NCI-H460 (cell line): ENCODE results near the gene NPC2. TPM values are rescaled to one million over a fixed set of nuclear protein-coding genes. Genes with fewer than 3 reads are reported as not detected.
"Not testable (repeated sequence)": the region's sequence is repeated elsewhere in the genome, so short reads cannot be mapped to it uniquely, and the experiment has no call there.

Experiments
- DNase-seq: peaks from one replicate; pipeline ENCODE4 v3.0.0-alpha.2; 2016; ENCODE audit warnings: low read depth; ENCODE audit errors: extremely low read depth
- polyA plus RNA-seq: library from polyadenylated mRNA; depleted of rRNA; stranded (reverse); fragments of >200 nt; gene quantifications from 2 replicates; pipeline ENCODE4 v1.2.3, GENCODE V29; 2014; cell fraction: nucleus; rRNA removed
- total RNA-seq: library from RNA; depleted of rRNA; stranded (reverse); fragments of >200 nt; shearing (Covaris generic); gene quantifications from 2 replicates; pipeline ENCODE4 v1.2.3, GENCODE V29; 2014; rRNA removed

Gene NPC2
- 59.3 and 74.8 TPM in 2 replicates for total RNA-seq
- polyA plus RNA-seq: 53.5 and 81.7 TPM in 2 replicates

- DNase-seq: no peak
Measured at GRCh38 chr14:74492776-74493342, at the start of gene NPC2. TSS of gene NPC2 (minus strand) at chr14:74493305. CDS start at chr14:74493274, 31 bp downstream.

- no peak for DNase-seq
Measured at GRCh38 chr14:74542056-74542685, 49.1 kb upstream of the NPC2 start.

GRCh38 chr14:74541225-74541624 is 48.1 kb upstream of the NPC2 start:
- DNase-seq: no peak

GRCh38 chr14:74539503-74539902 is 46.4 kb upstream of the NPC2 start:
- no peak for DNase-seq

- DNase-seq: no peak
Measured at GRCh38 chr14:74538411-74539391, 45.6 kb upstream of the NPC2 start.

- DNase-seq: not testable (repeated sequence)
Measured at GRCh38 chr14:74536336-74536735, 43.2 kb upstream of the NPC2 start.

GRCh38 chr14:74535756-74536325 is 42.7 kb upstream of the NPC2 start:
- DNase-seq: no peak

- no peak for DNase-seq
Measured at GRCh38 chr14:74533576-74533975, 40.5 kb upstream of the NPC2 start.

GRCh38 chr14:74532246-74532645 is 39.1 kb upstream of the NPC2 start:
- DNase-seq: no peak

- peak; percentile 23 for DNase-seq
Measured at GRCh38 chr14:74531467-74531866, 38.4 kb upstream of the NPC2 start.

GRCh38 chr14:74531006-74531405 is 37.9 kb upstream of the NPC2 start:
- no peak for DNase-seq

- no peak for DNase-seq
Measured at GRCh38 chr14:74528886-74529285, 35.8 kb upstream of the NPC2 start.

GRCh38 chr14:74528406-74528805 is 35.3 kb upstream of the NPC2 start:
- no peak for DNase-seq

- no peak for DNase-seq
Measured at GRCh38 chr14:74527736-74528280, 34.7 kb upstream of the NPC2 start.

- no peak for DNase-seq
Measured at GRCh38 chr14:74526854-74527585, 33.9 kb upstream of the NPC2 start.

GRCh38 chr14:74525361-74525851 is 32.3 kb upstream of the NPC2 start:
- no peak for DNase-seq

- no peak for DNase-seq
Measured at GRCh38 chr14:74524812-74525135, 31.7 kb upstream of the NPC2 start.

GRCh38 chr14:74524076-74524811 is 31.1 kb upstream of the NPC2 start:
- DNase-seq: no peak

GRCh38 chr14:74522740-74523139 is 29.6 kb upstream of the NPC2 start:
- no peak for DNase-seq
